Neural progenitor cell (in vitro differentiated cells): ENCODE data around the gene NPIPA8. TPM values are rescaled to one million over a fixed set of nuclear protein-coding genes. Genes with fewer than 3 reads are reported as not detected.
"Not testable (repeated sequence)": the region's sequence is repeated elsewhere in the genome, so short reads cannot be mapped to it uniquely, and the experiment has no call there.

ENCODE experiments used
- DNase-seq: peaks from one replicate; pipeline ENCODE4 v3.0.0-alpha.2; 2016; ENCODE audit warnings: low spot score
- H2AFZ ChIP-seq: fragments of 200-600 bp; sonication (generic); replicated peaks from 2 replicates; pipeline ENCODE4 v1.6.1; 2016; ENCODE audit warnings: antibody characterized with exemption
- H3F3A ChIP-seq: fragments of 200-600 bp; sonication (generic); 2 replicates; pipeline ENCODE4 v1.6.1; 2016; ENCODE audit warnings: antibody characterized with exemption, low read depth
- H3K27ac ChIP-seq: fragments of 200-600 bp; sonication (generic); 2 replicates; pipeline ENCODE4 v1.5.1; 2016; ENCODE audit warnings: mild to moderate bottlenecking
- H3K27me3 ChIP-seq: fragments of 200-600 bp; sonication (generic); 2 replicates; pipeline ENCODE4 v1.6.1; 2016; ENCODE audit warnings: mild to moderate bottlenecking, moderate library complexity
- H3K36me3 ChIP-seq: fragments of 200-600 bp; sonication (generic); 2 replicates; pipeline ENCODE4 v1.5.1; 2016
- H3K4me1 ChIP-seq: fragments of 200-600 bp; sonication (generic); 2 replicates; pipeline ENCODE4 v1.6.1; 2016; ENCODE audit warnings: mixed run types
- H3K4me2 ChIP-seq: fragments of 200-600 bp; sonication (generic); 2 replicates; pipeline ENCODE4 v1.6.1; 2016
- H3K4me3 ChIP-seq: fragments of 200-600 bp; sonication (generic); 2 replicates; pipeline ENCODE4 v1.5.1; 2016
- H3K79me2 ChIP-seq: fragments of 200-600 bp; sonication (generic); 2 replicates; pipeline ENCODE4 v1.6.1; 2016; ENCODE audit warnings: low read depth
- H3K9ac ChIP-seq: fragments of 200-600 bp; sonication (generic); 2 replicates; pipeline ENCODE4 v1.6.1; 2016
- H3K9me3 ChIP-seq: fragments of 200-600 bp; sonication (generic); 2 replicates; pipeline ENCODE4 v1.5.1; 2016; ENCODE audit warnings: low read depth
- H4K20me1 ChIP-seq: fragments of 200-600 bp; sonication (generic); 2 replicates; pipeline ENCODE4 v1.6.1; 2016; ENCODE audit warnings: low read depth
- H3K27ac Mint-ChIP-seq: 3 replicates; pipeline ENCODE4 v1.8.0; 2021; ENCODE audit warnings: mixed read lengths
- H3K27me3 Mint-ChIP-seq: 2 replicates; pipeline ENCODE4 v1.8.0; 2022; ENCODE audit warnings: low read depth, mild to moderate bottlenecking, inconsistent platforms, moderate library complexity, mixed read lengths; ENCODE audit not compliant: insufficient read depth
- H3K36me3 Mint-ChIP-seq: 3 replicates; pipeline ENCODE4 v1.8.0; 2021; ENCODE audit warnings: mixed read lengths
- H3K4me1 Mint-ChIP-seq: 3 replicates; pipeline ENCODE4 v1.8.0; 2021; ENCODE audit warnings: mixed read lengths
- H3K4me3 Mint-ChIP-seq: 3 replicates; pipeline ENCODE4 v1.8.0; 2021; ENCODE audit warnings: mild to moderate bottlenecking, moderate library complexity, mixed read lengths
- H3K9me3 Mint-ChIP-seq: 3 replicates; pipeline ENCODE4 v1.8.0; 2020; ENCODE audit warnings: mixed read lengths
- total RNA-seq: library from RNA; depleted of rRNA; stranded (reverse); fragments of >200 nt; gene quantifications from 2 replicates; pipeline ENCODE4 v1.2.3, GENCODE V29; 2015; ENCODE audit warnings: low replicate concordance

The NPIPA8 gene
- total RNA-seq, 1 donor from 2014 or later = not detected

DNA sequence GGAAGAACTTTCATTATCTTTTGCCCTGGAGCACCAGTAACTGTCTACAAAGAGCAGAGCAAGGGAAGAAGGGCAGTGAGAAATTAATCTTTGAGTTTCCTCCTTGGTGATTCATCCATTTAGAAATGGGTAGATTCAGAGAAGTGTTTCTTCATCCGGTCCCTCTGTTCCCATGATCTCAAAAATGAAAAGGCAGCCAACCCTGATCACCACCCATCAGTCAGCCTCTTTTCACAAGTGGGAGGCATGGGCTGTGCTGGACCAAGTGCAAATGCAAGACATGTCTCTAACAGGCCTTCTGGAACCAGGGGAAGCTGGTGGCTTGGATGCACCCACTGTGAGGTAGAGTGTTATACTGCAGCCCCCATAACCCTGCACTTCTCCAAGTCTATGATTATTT is 38.8 kb downstream of the NPIPA8 start:
- DNase-seq, H3K9me3 ChIP-seq, H3K27ac Mint-ChIP-seq, H3K4me3 ChIP-seq, H3K4me1 ChIP-seq, H3K27me3 ChIP-seq, H4K20me1 ChIP-seq, H3K9ac ChIP-seq, H3K27ac ChIP-seq, H3K36me3 Mint-ChIP-seq, H3K27me3 Mint-ChIP-seq, H3K9me3 Mint-ChIP-seq, H3K79me2 ChIP-seq, H3K4me3 Mint-ChIP-seq, H3K4me2 ChIP-seq, H3K4me1 Mint-ChIP-seq, H2AFZ ChIP-seq, H3K36me3 ChIP-seq, H3F3A ChIP-seq: not testable (repeated sequence)

DNA sequence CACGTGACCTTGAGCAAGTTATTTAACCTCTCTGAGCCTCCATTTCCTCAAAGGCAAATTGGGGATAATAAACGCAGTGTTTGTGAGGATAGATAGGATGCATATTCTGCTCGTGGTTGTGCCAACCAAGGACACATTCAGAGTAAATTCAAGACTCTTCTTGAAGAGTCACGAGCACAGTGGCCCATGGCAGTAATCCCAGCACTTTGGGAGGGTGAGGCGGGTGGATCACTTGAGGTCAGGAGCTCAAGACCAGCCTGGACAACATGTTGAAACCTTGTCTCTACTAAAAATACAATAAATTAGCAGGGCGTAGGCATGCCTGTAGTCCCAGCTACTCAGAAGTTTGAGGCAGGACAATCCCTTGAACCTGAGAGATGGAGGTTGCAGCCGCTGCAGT is 39.6 kb downstream of the NPIPA8 start:
- H3K9ac ChIP-seq, H3K4me2 ChIP-seq, H3K36me3 Mint-ChIP-seq, H3K36me3 ChIP-seq, H3F3A ChIP-seq, H2AFZ ChIP-seq, H3K27me3 ChIP-seq, DNase-seq, H3K27ac ChIP-seq, H3K79me2 ChIP-seq, H4K20me1 ChIP-seq, H3K9me3 Mint-ChIP-seq, H3K27me3 Mint-ChIP-seq, H3K27ac Mint-ChIP-seq, H3K4me3 Mint-ChIP-seq, H3K4me1 ChIP-seq, H3K4me1 Mint-ChIP-seq, H3K4me3 ChIP-seq, H3K9me3 ChIP-seq: not testable (repeated sequence)

DNA sequence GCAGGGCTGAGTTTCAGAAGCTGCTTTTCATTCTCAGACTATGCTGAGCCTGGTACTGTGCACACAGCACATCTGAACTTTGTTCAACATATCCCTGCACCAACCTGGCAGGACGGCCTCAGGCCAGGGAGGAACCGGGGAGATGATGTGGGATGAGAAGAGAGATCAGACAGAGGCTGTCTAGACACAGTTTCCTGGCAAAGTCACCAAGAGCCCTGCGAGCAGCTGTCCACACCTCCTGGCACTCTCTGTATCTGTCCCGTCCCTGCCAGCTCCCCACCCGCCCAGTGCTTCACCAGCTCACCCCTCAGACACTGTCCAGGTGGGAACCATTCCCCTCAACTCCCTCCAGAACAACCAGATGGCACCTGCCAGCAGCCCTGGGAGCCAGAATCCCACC is 42.2 kb downstream of the NPIPA8 start:
- not testable (repeated sequence) for DNase-seq, H3K4me3 ChIP-seq, H3K4me1 Mint-ChIP-seq, H3K9ac ChIP-seq, H3K79me2 ChIP-seq, H3K36me3 ChIP-seq, H3K4me2 ChIP-seq, H3K4me1 ChIP-seq, H3K27me3 Mint-ChIP-seq, H3K9me3 Mint-ChIP-seq, H3K27ac ChIP-seq, H3K27ac Mint-ChIP-seq, H3K4me3 Mint-ChIP-seq, H3K27me3 ChIP-seq, H3F3A ChIP-seq, H3K9me3 ChIP-seq, H2AFZ ChIP-seq, H3K36me3 Mint-ChIP-seq, H4K20me1 ChIP-seq

DNA sequence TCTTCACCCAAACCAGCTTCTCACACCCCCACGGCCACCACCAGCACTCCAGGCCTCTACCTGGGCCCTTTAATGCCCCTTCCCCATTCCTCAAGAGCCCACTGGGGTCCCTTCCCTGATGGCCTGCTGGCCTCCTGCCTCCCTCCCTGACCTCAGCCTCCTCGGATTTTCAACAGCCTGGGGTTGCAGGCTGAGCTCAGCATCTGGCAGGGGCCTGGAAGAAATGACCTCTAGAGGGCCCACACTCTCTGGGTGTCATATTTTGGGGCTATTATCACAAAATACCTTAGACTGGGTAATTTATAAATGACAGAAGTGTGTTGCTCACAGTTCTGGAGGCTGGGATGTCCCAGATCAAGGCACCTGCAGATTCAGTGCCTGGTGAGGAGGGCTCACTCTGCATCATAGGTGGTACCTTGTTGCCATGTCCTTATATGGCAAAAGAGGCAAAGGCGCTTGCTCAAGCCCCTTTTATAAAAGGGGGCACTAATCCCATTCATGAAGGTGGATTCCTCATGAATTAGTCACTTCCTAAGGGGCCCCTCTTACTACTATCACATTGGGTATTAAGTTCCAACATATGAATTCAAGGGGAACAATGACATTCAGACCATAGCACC is 43.1 kb downstream of the NPIPA8 start:
- H3K4me1 ChIP-seq, H3K27ac ChIP-seq, H3K36me3 Mint-ChIP-seq, H3K79me2 ChIP-seq, H3K27ac Mint-ChIP-seq, H3K9ac ChIP-seq, H3K36me3 ChIP-seq, H4K20me1 ChIP-seq, H3K9me3 ChIP-seq, H3F3A ChIP-seq, H3K27me3 Mint-ChIP-seq, H3K4me1 Mint-ChIP-seq, H3K4me3 ChIP-seq, H3K9me3 Mint-ChIP-seq, DNase-seq, H3K4me3 Mint-ChIP-seq, H2AFZ ChIP-seq, H3K4me2 ChIP-seq, H3K27me3 ChIP-seq: not testable (repeated sequence)

DNA sequence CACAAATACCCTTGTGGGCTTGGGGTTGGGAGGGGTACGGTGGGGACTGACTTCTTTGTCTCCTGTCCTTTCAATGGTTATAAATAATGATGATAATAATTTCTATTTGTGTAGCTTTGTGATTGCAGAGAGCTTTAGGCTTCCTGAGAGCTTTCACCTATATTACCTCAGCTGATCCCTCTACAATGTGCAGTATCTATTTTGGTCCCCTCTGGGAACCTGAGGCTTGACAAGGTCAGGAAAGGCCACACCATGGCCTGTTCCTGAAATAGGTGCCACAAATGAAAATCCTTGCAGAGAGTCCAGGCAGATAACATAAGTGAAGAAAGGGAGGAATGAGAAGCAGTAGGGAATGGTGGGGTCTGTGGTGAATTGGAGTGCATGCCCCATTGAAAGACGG is 45.6 kb downstream of the NPIPA8 start:
- H3K9me3 ChIP-seq, H3F3A ChIP-seq, H3K4me1 ChIP-seq, H3K4me2 ChIP-seq, H3K27me3 ChIP-seq, DNase-seq, H3K27me3 Mint-ChIP-seq, H2AFZ ChIP-seq, H3K9me3 Mint-ChIP-seq, H4K20me1 ChIP-seq, H3K4me1 Mint-ChIP-seq, H3K36me3 Mint-ChIP-seq, H3K27ac ChIP-seq, H3K36me3 ChIP-seq, H3K79me2 ChIP-seq, H3K4me3 ChIP-seq, H3K4me3 Mint-ChIP-seq, H3K27ac Mint-ChIP-seq, H3K9ac ChIP-seq: not testable (repeated sequence)

DNA sequence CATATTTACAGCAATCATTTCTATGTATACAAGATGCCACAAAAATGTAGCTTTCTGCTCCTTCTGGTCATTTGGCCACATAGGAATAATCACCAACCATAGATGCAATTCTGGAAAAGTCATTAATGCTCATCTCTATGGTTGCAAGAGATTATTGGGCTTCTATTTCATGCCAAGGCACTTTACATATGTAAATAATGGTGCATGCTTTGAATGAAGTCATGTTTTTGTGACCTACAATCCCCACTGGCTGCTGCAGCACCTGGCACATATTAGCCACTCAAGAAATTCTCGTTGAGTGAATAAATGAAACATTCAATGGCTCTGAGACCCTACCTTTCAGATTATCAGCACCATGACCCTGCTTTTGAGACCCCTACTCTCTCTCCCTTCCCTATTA is 50.2 kb downstream of the NPIPA8 start:
- not testable (repeated sequence) for H3K9ac ChIP-seq, H3K4me2 ChIP-seq, H3K27ac ChIP-seq, H3K9me3 ChIP-seq, H3K4me1 ChIP-seq, H3K4me3 ChIP-seq, H3K36me3 ChIP-seq, H3K36me3 Mint-ChIP-seq, H2AFZ ChIP-seq, H3K27me3 ChIP-seq, H4K20me1 ChIP-seq, H3F3A ChIP-seq, H3K27ac Mint-ChIP-seq, H3K4me1 Mint-ChIP-seq, H3K79me2 ChIP-seq, H3K27me3 Mint-ChIP-seq, H3K4me3 Mint-ChIP-seq, H3K9me3 Mint-ChIP-seq, DNase-seq

DNA sequence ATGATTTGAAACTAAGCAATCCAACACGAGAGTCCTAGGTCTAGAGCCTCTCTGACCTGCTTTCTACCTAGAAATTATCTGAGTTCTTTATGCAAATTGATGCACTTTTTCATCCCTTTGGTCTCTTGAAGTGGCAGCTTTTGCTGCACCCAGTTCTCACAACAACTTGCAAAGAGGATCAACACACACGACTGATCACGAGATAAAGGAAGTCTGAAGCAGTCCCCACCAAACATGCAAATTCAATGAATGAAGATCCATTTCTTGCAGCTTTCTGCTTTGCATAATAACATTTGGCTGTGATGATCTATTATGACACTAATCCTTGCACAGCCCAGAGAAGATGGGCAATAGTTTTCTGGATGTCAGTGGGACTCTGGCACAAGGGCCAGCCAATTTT is 56.2 kb downstream of the NPIPA8 start:
- H4K20me1 ChIP-seq, H3K4me3 ChIP-seq, H3K9me3 Mint-ChIP-seq, H3K4me1 ChIP-seq, H2AFZ ChIP-seq, H3K9me3 ChIP-seq, H3K4me1 Mint-ChIP-seq, DNase-seq, H3K27ac ChIP-seq, H3K27ac Mint-ChIP-seq, H3K9ac ChIP-seq, H3K79me2 ChIP-seq, H3F3A ChIP-seq, H3K36me3 Mint-ChIP-seq, H3K27me3 ChIP-seq, H3K36me3 ChIP-seq, H3K4me3 Mint-ChIP-seq, H3K27me3 Mint-ChIP-seq, H3K4me2 ChIP-seq: not testable (repeated sequence)

DNA sequence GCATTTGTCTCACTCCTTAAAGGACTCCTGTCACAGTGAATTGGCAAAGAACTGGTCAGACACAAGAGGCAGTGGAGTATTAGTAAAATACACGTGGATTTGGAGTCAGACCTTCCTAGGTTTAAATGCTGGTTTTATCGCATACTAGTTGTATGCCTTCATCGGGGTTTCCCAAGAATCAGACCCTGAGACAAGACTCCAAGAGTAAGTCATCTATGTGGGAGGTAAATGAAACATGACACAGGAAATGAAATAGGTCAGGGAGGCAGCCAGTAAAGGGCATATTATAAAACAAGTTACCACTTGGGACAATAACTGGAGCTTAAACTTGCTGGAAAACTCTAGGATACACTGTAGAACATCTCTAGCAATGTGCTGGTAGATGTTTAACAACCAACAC is 59.8 kb downstream of the NPIPA8 start:
- H3K27ac Mint-ChIP-seq, H4K20me1 ChIP-seq, H2AFZ ChIP-seq, H3K9me3 ChIP-seq, H3K4me3 Mint-ChIP-seq, H3K79me2 ChIP-seq, DNase-seq, H3K36me3 ChIP-seq, H3K4me1 Mint-ChIP-seq, H3K4me3 ChIP-seq, H3K27me3 ChIP-seq, H3K36me3 Mint-ChIP-seq, H3K4me1 ChIP-seq, H3K9ac ChIP-seq, H3K27ac ChIP-seq, H3K9me3 Mint-ChIP-seq, H3K4me2 ChIP-seq, H3F3A ChIP-seq, H3K27me3 Mint-ChIP-seq: not testable (repeated sequence)
